WTC11 (cell line): ENCODE data around the gene ZSWIM4. TPM values are rescaled to one million over a fixed set of nuclear protein-coding genes. Genes with fewer than 3 reads are reported as not detected.

Source experiments
- AFF4 ChIP-seq: sonication (generic); formaldehyde crosslinking; IDR thresholded peaks from 2 replicates; pipeline ENCODE4 v1.8.1; 2023; ENCODE audit warnings: mild to moderate bottlenecking, missing genetic modification reagents, borderline replicate concordance
- CBFB ChIP-seq: sonication (generic); formaldehyde crosslinking; IDR thresholded peaks from 2 replicates; pipeline ENCODE4 v1.8.1; 2022; ENCODE audit warnings: mild to moderate bottlenecking, low read depth, missing genetic modification reagents
- CTCF ChIP-seq: fragments of 200-600 bp; IDR thresholded peaks from 2 replicates; pipeline ENCODE4 v1.8.0; 2022; ENCODE audit warnings: antibody characterized with exemption
- FOXK1 ChIP-seq: sonication (generic); formaldehyde crosslinking; IDR thresholded peaks from 2 replicates; pipeline ENCODE4 v1.8.0; 2022; ENCODE audit warnings: mild to moderate bottlenecking, moderate library complexity, missing genetic modification reagents
- IRF2 ChIP-seq: sonication (generic); formaldehyde crosslinking; IDR thresholded peaks from 2 replicates; pipeline ENCODE4 v1.8.0; 2022; ENCODE audit warnings: low read depth, missing genetic modification reagents, borderline replicate concordance
- JAZF1 ChIP-seq: fragments of 250-450 bp; sonication (Bioruptor Pico); IDR thresholded peaks from 2 replicates; pipeline ENCODE4 v1.9.0; 2021; ENCODE audit warnings: moderate library complexity, mild to moderate bottlenecking, inconsistent platforms
- MAX ChIP-seq: sonication (generic); formaldehyde crosslinking; IDR thresholded peaks from 2 replicates; pipeline ENCODE4 v1.8.0; 2022; ENCODE audit warnings: mild to moderate bottlenecking, missing genetic modification reagents
- MXD4 ChIP-seq: fragments of 250-450 bp; sonication (Bioruptor Pico); IDR thresholded peaks from 2 replicates; pipeline ENCODE4 v1.8.0; 2021; ENCODE audit warnings: mild to moderate bottlenecking, moderate library complexity, borderline replicate concordance
- MYBL2 ChIP-seq: sonication (generic); formaldehyde crosslinking; IDR thresholded peaks from 2 replicates; pipeline ENCODE4 v1.8.1; 2023; ENCODE audit warnings: mild to moderate bottlenecking, moderate library complexity, missing genetic modification reagents
- NFE2L1 ChIP-seq: sonication (generic); formaldehyde crosslinking; IDR thresholded peaks from 2 replicates; pipeline ENCODE4 v1.8.1; 2023; ENCODE audit warnings: missing genetic modification reagents
- RELA ChIP-seq: sonication (generic); formaldehyde crosslinking; IDR thresholded peaks from 2 replicates; pipeline ENCODE4 v1.8.1; 2022; ENCODE audit warnings: missing genetic modification reagents, mild to moderate bottlenecking, borderline replicate concordance
- SMAD4 ChIP-seq: sonication (generic); formaldehyde crosslinking; IDR thresholded peaks from 2 replicates; pipeline ENCODE4 v1.8.0; 2022; ENCODE audit warnings: mild to moderate bottlenecking, missing genetic modification reagents
- ZNF121 ChIP-seq: sonication (generic); formaldehyde crosslinking; IDR thresholded peaks from 2 replicates; pipeline ENCODE4 v1.8.0; 2023; ENCODE audit warnings: missing genetic modification reagents
- ZNF138 ChIP-seq: sonication (generic); formaldehyde crosslinking; conservative IDR thresholded peaks from 2 replicates; pipeline ENCODE4 v1.8.1; 2022; ENCODE audit warnings: mild to moderate bottlenecking, moderate library complexity, missing genetic modification reagents
- ZNF232 ChIP-seq: sonication (generic); formaldehyde crosslinking; IDR thresholded peaks from 2 replicates; pipeline ENCODE4 v1.8.0; 2022; ENCODE audit warnings: mild to moderate bottlenecking, missing genetic modification reagents
- ZNF263 ChIP-seq: sonication (generic); formaldehyde crosslinking; IDR thresholded peaks from 2 replicates; pipeline ENCODE4 v1.8.1; 2022; ENCODE audit warnings: low read depth, mild to moderate bottlenecking, moderate library complexity, missing genetic modification reagents
- ZNF317 ChIP-seq: sonication (generic); formaldehyde crosslinking; IDR thresholded peaks from 2 replicates; pipeline ENCODE4 v1.8.1; 2023; ENCODE audit warnings: low read depth, mild to moderate bottlenecking, moderate library complexity, missing genetic modification reagents, borderline replicate concordance
- ZNF532 ChIP-seq: fragments of 250-450 bp; sonication (Bioruptor Pico); IDR thresholded peaks from 2 replicates; pipeline ENCODE4 v1.9.0; 2021; ENCODE audit warnings: mild to moderate bottlenecking, borderline replicate concordance
- total RNA-seq: library from RNA; stranded (reverse); gene quantifications from 3 replicates; pipeline ENCODE4 v1.2.3, GENCODE V29; 2021
- TF ChIP-seq, protein P1 (sequence below): sonication (generic); formaldehyde crosslinking; IDR thresholded peaks from 2 replicates; pipeline ENCODE4 v1.8.0; 2022; ENCODE audit warnings: missing genetic modification reagents
- TF ChIP-seq, protein P2 (sequence below): sonication (generic); formaldehyde crosslinking; IDR thresholded peaks from 2 replicates; pipeline ENCODE4 v1.8.1; 2023; ENCODE audit warnings: mild to moderate bottlenecking, moderate library complexity, missing genetic modification reagents

ZSWIM4 gene
- total RNA-seq, 1 experiment from 2014 or later = 33.4 TPM

DNA sequence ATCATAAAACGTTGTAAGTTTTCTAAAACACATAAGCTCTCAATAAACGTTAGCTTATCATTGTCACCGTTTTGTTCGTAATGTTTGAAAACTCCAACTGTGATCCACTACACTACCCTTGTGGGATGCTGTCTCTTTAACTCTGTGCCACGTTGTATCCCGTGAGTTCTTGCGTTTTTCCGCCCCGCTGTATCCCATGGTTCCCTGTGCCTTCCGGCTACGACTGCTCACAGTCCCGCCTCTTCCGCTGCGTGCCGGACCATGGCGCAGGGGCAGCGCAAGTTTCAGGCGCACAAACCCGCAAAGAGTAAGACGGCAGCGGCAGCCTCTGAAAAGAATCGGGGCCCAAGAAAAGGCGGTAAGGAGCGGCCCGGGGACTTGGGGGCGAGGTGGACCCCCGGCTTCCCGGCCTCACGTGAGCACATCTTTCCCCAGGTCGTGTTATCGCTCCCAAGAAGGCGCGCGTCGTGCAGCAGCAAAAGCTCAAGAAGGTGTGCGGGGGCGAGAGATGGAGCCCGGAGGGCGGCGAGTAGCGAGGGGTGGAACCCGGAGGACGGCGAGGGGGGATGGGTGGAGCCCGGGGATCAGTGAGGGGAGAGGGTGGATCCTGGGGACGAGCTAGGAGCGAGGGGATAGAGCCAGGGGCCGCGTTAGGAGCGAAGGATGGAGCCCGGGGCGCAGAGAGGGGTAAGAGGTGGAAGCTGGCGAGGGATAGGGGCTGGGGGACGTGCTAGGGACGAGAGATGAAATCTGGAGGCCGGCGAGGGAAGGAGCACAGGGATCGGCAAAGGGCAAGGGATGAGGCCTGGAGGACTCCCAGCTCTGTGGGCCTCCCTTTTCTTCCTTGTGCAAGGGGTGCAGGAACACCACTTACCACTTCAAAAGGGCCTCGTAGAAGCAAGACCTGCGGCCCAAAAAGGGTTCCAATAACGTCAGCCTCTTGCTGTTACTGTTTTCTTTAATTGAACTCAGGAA, 20.7 kb upstream of the ZSWIM4 start, which contains the start of gene C19orf53 (continued):
- TF ChIP-seq CBFB (CRISPR knock-in tag) (peak; percentile 92; the same call in 1 of the 2 replicates), ZNF532 (no peak), ZNF263 (CRISPR knock-in tag) (peak; percentile 83), MYBL2 (CRISPR knock-in tag) (peak; percentile 82; the same call in 1 of the 2 replicates), SMAD4 (no peak), ZNF317 (CRISPR knock-in tag) (no peak), CTCF (no peak), RELA (CRISPR knock-in tag) (no peak), ZNF138 (no peak), JAZF1 (CRISPR knock-in tag) (no peak), MXD4 (CRISPR knock-in tag) (no peak), ZNF232 (CRISPR knock-in tag) (peak; percentile 83; the same call in 1 of the 2 replicates), NFE2L1 (CRISPR knock-in tag) (no peak), MAX (CRISPR knock-in tag) (peak; percentile 84), FOXK1 (CRISPR knock-in tag) (peak; percentile 93), IRF2 (no peak), AFF4 (CRISPR knock-in tag) (no peak), ZNF121 (no peak)
- TF ChIP-seq, protein P1, sequence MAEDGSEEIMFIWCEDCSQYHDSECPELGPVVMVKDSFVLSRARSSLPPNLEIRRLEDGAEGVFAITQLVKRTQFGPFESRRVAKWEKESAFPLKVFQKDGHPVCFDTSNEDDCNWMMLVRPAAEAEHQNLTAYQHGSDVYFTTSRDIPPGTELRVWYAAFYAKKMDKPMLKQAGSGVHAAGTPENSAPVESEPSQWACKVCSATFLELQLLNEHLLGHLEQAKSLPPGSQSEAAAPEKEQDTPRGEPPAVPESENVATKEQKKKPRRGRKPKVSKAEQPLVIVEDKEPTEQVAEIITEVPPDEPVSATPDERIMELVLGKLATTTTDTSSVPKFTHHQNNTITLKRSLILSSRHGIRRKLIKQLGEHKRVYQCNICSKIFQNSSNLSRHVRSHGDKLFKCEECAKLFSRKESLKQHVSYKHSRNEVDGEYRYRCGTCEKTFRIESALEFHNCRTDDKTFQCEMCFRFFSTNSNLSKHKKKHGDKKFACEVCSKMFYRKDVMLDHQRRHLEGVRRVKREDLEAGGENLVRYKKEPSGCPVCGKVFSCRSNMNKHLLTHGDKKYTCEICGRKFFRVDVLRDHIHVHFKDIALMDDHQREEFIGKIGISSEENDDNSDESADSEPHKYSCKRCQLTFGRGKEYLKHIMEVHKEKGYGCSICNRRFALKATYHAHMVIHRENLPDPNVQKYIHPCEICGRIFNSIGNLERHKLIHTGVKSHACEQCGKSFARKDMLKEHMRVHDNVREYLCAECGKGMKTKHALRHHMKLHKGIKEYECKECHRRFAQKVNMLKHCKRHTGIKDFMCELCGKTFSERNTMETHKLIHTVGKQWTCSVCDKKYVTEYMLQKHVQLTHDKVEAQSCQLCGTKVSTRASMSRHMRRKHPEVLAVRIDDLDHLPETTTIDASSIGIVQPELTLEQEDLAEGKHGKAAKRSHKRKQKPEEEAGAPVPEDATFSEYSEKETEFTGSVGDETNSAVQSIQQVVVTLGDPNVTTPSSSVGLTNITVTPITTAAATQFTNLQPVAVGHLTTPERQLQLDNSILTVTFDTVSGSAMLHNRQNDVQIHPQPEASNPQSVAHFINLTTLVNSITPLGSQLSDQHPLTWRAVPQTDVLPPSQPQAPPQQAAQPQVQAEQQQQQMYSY (CRISPR knock-in tag) = no peak
- TF ChIP-seq, protein P2, sequence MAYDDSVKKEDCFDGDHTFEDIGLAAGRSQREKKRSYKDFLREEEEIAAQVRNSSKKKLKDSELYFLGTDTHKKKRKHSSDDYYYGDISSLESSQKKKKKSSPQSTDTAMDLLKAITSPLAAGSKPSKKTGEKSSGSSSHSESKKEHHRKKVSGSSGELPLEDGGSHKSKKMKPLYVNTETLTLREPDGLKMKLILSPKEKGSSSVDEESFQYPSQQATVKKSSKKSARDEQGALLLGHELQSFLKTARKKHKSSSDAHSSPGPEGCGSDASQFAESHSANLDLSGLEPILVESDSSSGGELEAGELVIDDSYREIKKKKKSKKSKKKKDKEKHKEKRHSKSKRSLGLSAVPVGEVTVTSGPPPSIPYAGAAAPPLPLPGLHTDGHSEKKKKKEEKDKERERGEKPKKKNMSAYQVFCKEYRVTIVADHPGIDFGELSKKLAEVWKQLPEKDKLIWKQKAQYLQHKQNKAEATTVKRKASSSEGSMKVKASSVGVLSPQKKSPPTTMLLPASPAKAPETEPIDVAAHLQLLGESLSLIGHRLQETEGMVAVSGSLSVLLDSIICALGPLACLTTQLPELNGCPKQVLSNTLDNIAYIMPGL (CRISPR knock-in tag) = peak; percentile 66; the same call in 1 of the 2 replicates
